ENCODE results near the gene TEC.
A peak's percentile ranks its signal among the peaks of the same experiment; 100 is the strongest.

Gene TEC

GRCh38 chr4:48152259-48152658 is 117.4 kb downstream of the TEC start:
- in situ Hi-C loops (cut with HindIII; ENCODE audit: low sequenced_read_pairs): no loop called here

GRCh38 chr4:48149827-48150370 is 119.7 kb downstream of the TEC start:
- in situ Hi-C loops (cut with HindIII; ENCODE audit: low sequenced_read_pairs): no loop called here
- TF ChIP-seq CTCF (IDR thresholded peaks at IDR 0.05; ENCODE audit: low read depth, low read length): no peak
- H3K4me3 ChIP-seq (ENCODE audit: low read depth, low read length): no peak overlapping the region
- no peak for DNase-seq (ENCODE audit: low read depth, low spot score)

More at GRCh38 chr4:48152259-48152658, 117.4 kb downstream of the TEC start:
- H3K4me3 ChIP-seq (ENCODE audit: low read depth, low read length): no peak overlapping the region
- DNase-seq (ENCODE audit: low read depth, low spot score): no peak
- no peak for TF ChIP-seq CTCF (IDR thresholded peaks at IDR 0.05; ENCODE audit: low read depth, low read length)

GRCh38 chr4:48147621-48148020 is 122.0 kb downstream of the TEC start:
- no peak overlapping the region for H3K4me3 ChIP-seq (ENCODE audit: low read depth, low read length)
- no peak for DNase-seq (ENCODE audit: low read depth, low spot score)
- TF ChIP-seq CTCF (IDR thresholded peaks at IDR 0.05; ENCODE audit: low read depth, low read length): no peak
- in situ Hi-C loops (cut with HindIII; ENCODE audit: low sequenced_read_pairs): no loop called here

GRCh38 chr4:48141048-48141447 is 128.6 kb downstream of the TEC start:
- in situ Hi-C loops (cut with HindIII; ENCODE audit: low sequenced_read_pairs): no loop called here
- TF ChIP-seq CTCF (IDR thresholded peaks at IDR 0.05; ENCODE audit: low read depth, low read length): peak; percentile 42
- peak; percentile 63 for DNase-seq (ENCODE audit: low read depth, low spot score)
- H3K4me3 ChIP-seq (ENCODE audit: low read depth, low read length): no peak overlapping the region

- no peak overlapping the region for H3K4me3 ChIP-seq (ENCODE audit: low read depth, low read length)
- in situ Hi-C loops (cut with HindIII; ENCODE audit: low sequenced_read_pairs): no loop called here
- no peak for TF ChIP-seq CTCF (IDR thresholded peaks at IDR 0.05; ENCODE audit: low read depth, low read length)
- DNase-seq (ENCODE audit: low read depth, low spot score): no peak
Observed at GRCh38 chr4:48139691-48140090, 129.9 kb downstream of the TEC start.

- no peak for TF ChIP-seq CTCF (IDR thresholded peaks at IDR 0.05; ENCODE audit: low read depth, low read length)
- DNase-seq (ENCODE audit: low read depth, low spot score): no peak
- in situ Hi-C loops (cut with HindIII; ENCODE audit: low sequenced_read_pairs): no loop called here
- H3K4me3 ChIP-seq (ENCODE audit: low read depth, low read length): no peak overlapping the region
Observed at GRCh38 chr4:48138936-48139335, 130.7 kb downstream of the TEC start.

GRCh38 chr4:48138511-48138910 is 131.1 kb downstream of the TEC start:
- in situ Hi-C loops (cut with HindIII; ENCODE audit: low sequenced_read_pairs): no loop called here
- no peak for DNase-seq (ENCODE audit: low read depth, low spot score)
- no peak for TF ChIP-seq CTCF (IDR thresholded peaks at IDR 0.05; ENCODE audit: low read depth, low read length)
- no peak overlapping the region for H3K4me3 ChIP-seq (ENCODE audit: low read depth, low read length)
